K562 (cell line): Measurements from ENCODE around the gene WDR76. TPM values are rescaled to one million over a fixed set of nuclear protein-coding genes. Genes with fewer than 3 reads are reported as not detected.

ENCODE experiments used
- CBFA2T3 ChIP-seq: fragments of 450-650 bp; IDR thresholded peaks from 2 replicates; pipeline ENCODE4 v1.6.1; 2017
- CBX3 ChIP-seq, 2 experiments: IDR thresholded peaks; 1 replicate in 1 of 2; 2 replicates in 1 of 2; pipeline ENCODE4 v1.6.1; 2012; ENCODE audit warnings: inconsistent platforms in 2 of 2, low read length in 2 of 2, borderline replicate concordance in 1 of 2, control low read depth in 1 of 2
- GATAD2B ChIP-seq: fragments of 450-650 bp; IDR thresholded peaks from 2 replicates; pipeline ENCODE4 v1.6.1; 2017; ENCODE audit warnings: mild to moderate bottlenecking, borderline replicate concordance
- HNRNPUL1 ChIP-seq: fragments of 200-400 bp; formaldehyde crosslinking; IDR thresholded peaks from 2 replicates; pipeline ENCODE4 v1.6.1; 2017; ENCODE audit warnings: low read length
- KAT7 ChIP-seq: sonication (generic); formaldehyde crosslinking; IDR thresholded peaks from 2 replicates; pipeline ENCODE4 v1.8.0; 2022; ENCODE audit warnings: missing genetic modification reagents, mild to moderate bottlenecking, borderline replicate concordance
- KDM5B ChIP-seq: fragments of 200-600 bp; sonication (generic); IDR thresholded peaks from 2 replicates; pipeline ENCODE4 v1.6.1; 2012; ENCODE audit warnings: low read depth, mild to moderate bottlenecking, moderate library complexity, low read length, control low read depth, inconsistent platforms; ENCODE audit not compliant: insufficient replicate concordance
- NCOA6 ChIP-seq: fragments of 450-650 bp; IDR thresholded peaks from 2 replicates; pipeline ENCODE4 v1.6.1; 2017; ENCODE audit warnings: mild to moderate bottlenecking
- POLR3A ChIP-seq: IDR thresholded peaks from 2 replicates; pipeline ENCODE4 v1.6.1; 2011; ENCODE audit warnings: borderline replicate concordance, mild to moderate bottlenecking, moderate library complexity; ENCODE audit not compliant: insufficient read length, insufficient read depth; ENCODE audit errors: extremely low read depth
- SREBF1 ChIP-seq: fragments of 150-350 bp; IDR thresholded peaks from 2 replicates; pipeline ENCODE4 v1.6.1; 2014; ENCODE audit warnings: antibody characterized with exemption, low read depth, low read length, borderline replicate concordance
- THRAP3 ChIP-seq: fragments of 450-650 bp; IDR thresholded peaks from 2 replicates; pipeline ENCODE4 v1.6.1; 2016; ENCODE audit warnings: mild to moderate bottlenecking, inconsistent platforms, borderline replicate concordance
- ZNF263 ChIP-seq: sonication (generic); formaldehyde crosslinking; IDR thresholded peaks from 2 replicates; pipeline ENCODE4 v1.8.0; 2022; ENCODE audit warnings: mild to moderate bottlenecking, missing genetic modification reagents, borderline replicate concordance
- ZSCAN29 ChIP-seq: fragments of 450-650 bp; IDR thresholded peaks from 2 replicates; pipeline ENCODE4 v1.6.1; 2017
- polyA plus RNA-seq, 8 experiments: library from polyadenylated mRNA; depleted of rRNA in 4 of 8; stranded (reverse) in 5 of 8; unstranded in 3 of 8; fragments of >200 nt; fragmentation: Nextera tagmentation in 2 of 8; fragmentation: Illumina TruSeq in 1 of 8; extraction: Ambion mirVana in 2 of 8; extraction: Trizol in 1 of 8; gene quantifications; 2 replicates each; pipeline versions ENCODE4 v1.2.1 to v1.2.3, GENCODE V29; 2011 to 2014; ENCODE audit warnings: inconsistent platforms in 1 of 8, missing spikeins in 1 of 8
- total RNA-seq, 7 experiments: library from RNA; depleted of rRNA in 6 of 7; stranded (reverse); fragments of >200 nt in 6 of 7; fragmentation: Illumina TruSeq in 2 of 7; extraction: Trizol in 2 of 7; gene quantifications; 2 replicates each; pipeline versions ENCODE4 v1.2.1 to v1.2.3, GENCODE V29; 2011 to 2021; ENCODE audit warnings: low replicate concordance in 1 of 7
- TF ChIP-seq, protein P1 (sequence below), 2 experiments: fragments of 150-350 bp in 1 of 2; IDR thresholded peaks; 2 replicates each; pipeline ENCODE4 v1.6.1; 2012 to 2016; ENCODE audit warnings: low read depth in 2 of 2, low read length in 2 of 2, mild to moderate bottlenecking in 1 of 2, moderate library complexity in 1 of 2
- TF ChIP-seq, protein P2 (sequence below): fragments of 450-650 bp; IDR thresholded peaks from 2 replicates; pipeline ENCODE4 v1.6.1; 2016; ENCODE audit warnings: missing biosample characterization, missing genetic modification characterization
- TF ChIP-seq, protein P3 (sequence below): fragments of 250-450 bp; sonication (Bioruptor Pico); IDR thresholded peaks from 2 replicates; pipeline ENCODE4 v1.5.0; 2021

Gene WDR76
- total and polyA plus RNA-seq, 9 of the 15 experiments (the other 6 are each of a cell fraction or from before 2014, with no cell fraction given) = 9.8 to 69.5 (median 44.4) TPM

DNA sequence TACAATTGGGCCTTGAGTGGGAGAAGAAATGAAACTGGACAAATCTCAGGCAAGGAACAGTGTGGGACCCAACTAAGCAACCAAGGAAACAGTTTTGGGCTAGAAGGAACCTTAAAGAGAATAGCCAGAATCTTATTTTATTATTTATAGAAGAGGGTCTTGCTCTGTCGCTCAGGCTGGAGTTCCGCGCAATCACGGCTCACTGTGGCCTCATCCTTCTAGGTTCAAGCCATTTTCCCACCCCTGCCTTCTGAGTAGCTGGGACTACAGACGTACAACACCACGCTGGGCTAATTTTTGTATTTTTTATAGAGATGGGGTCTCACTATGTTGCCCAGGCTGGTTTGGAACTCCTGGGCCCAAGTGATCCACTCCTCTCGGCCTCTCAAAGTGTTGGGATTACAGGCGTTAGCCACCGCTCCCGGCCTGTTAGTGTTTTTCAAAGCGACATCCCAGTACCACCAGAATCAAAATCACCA, 734 bp upstream of the WDR76 start (continued):
- TF ChIP-seq, protein P1, sequence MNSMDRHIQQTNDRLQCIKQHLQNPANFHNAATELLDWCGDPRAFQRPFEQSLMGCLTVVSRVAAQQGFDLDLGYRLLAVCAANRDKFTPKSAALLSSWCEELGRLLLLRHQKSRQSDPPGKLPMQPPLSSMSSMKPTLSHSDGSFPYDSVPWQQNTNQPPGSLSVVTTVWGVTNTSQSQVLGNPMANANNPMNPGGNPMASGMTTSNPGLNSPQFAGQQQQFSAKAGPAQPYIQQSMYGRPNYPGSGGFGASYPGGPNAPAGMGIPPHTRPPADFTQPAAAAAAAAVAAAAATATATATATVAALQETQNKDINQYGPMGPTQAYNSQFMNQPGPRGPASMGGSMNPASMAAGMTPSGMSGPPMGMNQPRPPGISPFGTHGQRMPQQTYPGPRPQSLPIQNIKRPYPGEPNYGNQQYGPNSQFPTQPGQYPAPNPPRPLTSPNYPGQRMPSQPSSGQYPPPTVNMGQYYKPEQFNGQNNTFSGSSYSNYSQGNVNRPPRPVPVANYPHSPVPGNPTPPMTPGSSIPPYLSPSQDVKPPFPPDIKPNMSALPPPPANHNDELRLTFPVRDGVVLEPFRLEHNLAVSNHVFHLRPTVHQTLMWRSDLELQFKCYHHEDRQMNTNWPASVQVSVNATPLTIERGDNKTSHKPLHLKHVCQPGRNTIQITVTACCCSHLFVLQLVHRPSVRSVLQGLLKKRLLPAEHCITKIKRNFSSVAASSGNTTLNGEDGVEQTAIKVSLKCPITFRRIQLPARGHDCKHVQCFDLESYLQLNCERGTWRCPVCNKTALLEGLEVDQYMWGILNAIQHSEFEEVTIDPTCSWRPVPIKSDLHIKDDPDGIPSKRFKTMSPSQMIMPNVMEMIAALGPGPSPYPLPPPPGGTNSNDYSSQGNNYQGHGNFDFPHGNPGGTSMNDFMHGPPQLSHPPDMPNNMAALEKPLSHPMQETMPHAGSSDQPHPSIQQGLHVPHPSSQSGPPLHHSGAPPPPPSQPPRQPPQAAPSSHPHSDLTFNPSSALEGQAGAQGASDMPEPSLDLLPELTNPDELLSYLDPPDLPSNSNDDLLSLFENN (IDR thresholded peaks at IDR 0.05; ENCODE audit: low read depth in 2 of 2, low read length in 2 of 2) = no peak
- TF ChIP-seq GATAD2B (no peak), ZSCAN29 (no peak), ZNF263 (CRISPR knock-in tag) (no peak), SREBF1 (no peak), HNRNPUL1 (no peak), POLR3A (no peak), KAT7 (CRISPR knock-in tag) (no peak), CBX3 (IDR thresholded peaks at IDR 0.05; ENCODE audit: borderline replicate concordance in 1 of 2, low read length in 2 of 2) (no peak), KDM5B (peak; percentile 32), CBFA2T3 (no peak), THRAP3 (0 out of 2 replicates have a peak, but pooled peaks have one; percentile 63), NCOA6 (no peak)
- TF ChIP-seq, protein P2, sequence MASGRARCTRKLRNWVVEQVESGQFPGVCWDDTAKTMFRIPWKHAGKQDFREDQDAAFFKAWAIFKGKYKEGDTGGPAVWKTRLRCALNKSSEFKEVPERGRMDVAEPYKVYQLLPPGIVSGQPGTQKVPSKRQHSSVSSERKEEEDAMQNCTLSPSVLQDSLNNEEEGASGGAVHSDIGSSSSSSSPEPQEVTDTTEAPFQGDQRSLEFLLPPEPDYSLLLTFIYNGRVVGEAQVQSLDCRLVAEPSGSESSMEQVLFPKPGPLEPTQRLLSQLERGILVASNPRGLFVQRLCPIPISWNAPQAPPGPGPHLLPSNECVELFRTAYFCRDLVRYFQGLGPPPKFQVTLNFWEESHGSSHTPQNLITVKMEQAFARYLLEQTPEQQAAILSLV = no peak
- TF ChIP-seq, protein P3, sequence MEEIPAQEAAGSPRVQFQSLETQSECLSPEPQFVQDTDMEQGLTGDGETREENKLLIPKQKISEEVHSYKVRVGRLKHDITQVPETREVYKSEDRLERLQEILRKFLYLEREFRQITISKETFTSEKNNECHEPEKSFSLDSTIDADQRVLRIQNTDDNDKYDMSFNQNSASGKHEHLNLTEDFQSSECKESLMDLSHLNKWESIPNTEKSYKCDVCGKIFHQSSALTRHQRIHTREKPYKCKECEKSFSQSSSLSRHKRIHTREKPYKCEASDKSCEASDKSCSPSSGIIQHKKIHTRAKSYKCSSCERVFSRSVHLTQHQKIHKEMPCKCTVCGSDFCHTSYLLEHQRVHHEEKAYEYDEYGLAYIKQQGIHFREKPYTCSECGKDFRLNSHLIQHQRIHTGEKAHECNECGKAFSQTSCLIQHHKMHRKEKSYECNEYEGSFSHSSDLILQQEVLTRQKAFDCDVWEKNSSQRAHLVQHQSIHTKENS (CRISPR knock-in tag) = no peak
